ENCODE data around the gene KMO.

GRCh38 chr1:241638909-241639622 lies 106.9 kb downstream of the KMO start:
- TF ChIP-seq FOXA1 (IDR thresholded peaks at IDR 0.05) (no peak), BHLHE40 (IDR thresholded peaks at IDR 0.05; ENCODE audit: borderline replicate concordance) (no peak), SP1 (IDR thresholded peaks at IDR 0.05) (no peak), SUZ12 (IDR thresholded peaks at IDR 0.05) (no peak)
